GOT3 (cell line): ENCODE data around the gene HDAC10.

Source experiments
- DNase-seq: peaks from one replicate; lab custom pipeline; 2025; ENCODE audit warnings: mixed read lengths; lab: John Stamatoyannopoulos, UW

The HDAC10 gene

GRCh38 chr22:50201191-50202129 lies 49.6 kb downstream of the HDAC10 start:
- no peak for DNase-seq

- peak; percentile 72 for DNase-seq
Observed at GRCh38 chr22:50200461-50201190, 50.4 kb downstream of the HDAC10 start, which contains the start of gene SELENOO. Gene SELENOO, plus strand, starts transcription at chr22:50201011. Its CDS starts 26 bp downstream, at chr22:50201037.

DNA sequence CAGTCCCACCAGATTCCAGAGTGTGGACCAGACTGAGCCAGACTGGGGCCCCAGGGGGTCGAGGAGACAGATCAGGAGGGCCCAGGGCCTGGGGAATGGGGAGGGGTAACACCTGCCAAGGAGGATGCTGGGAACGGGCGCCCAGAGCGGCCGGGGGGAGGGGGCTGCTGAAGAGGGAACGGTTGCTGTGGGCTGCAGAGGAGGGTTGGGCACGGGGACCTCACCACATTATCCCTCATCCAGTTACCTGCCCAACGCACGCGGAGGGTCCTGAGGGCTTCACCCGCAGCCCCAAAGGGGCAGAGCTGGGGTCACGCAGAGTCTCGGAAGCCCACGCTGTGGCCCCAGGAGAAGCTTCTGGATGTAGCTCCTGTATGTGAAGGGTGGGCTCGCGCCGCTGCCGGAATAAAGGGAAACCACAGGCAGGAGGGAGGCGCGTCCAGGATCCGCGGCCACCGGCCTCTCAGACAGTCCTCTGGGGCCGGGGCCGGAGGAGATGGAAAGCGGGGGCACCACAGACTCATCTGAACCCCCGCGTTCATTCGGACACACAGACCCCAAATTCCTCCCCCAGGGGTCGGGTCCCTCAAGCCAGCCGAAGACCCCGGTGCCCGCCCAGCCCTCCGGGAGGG lies 51.1 kb downstream of the HDAC10 start:
- no peak for DNase-seq

DNA sequence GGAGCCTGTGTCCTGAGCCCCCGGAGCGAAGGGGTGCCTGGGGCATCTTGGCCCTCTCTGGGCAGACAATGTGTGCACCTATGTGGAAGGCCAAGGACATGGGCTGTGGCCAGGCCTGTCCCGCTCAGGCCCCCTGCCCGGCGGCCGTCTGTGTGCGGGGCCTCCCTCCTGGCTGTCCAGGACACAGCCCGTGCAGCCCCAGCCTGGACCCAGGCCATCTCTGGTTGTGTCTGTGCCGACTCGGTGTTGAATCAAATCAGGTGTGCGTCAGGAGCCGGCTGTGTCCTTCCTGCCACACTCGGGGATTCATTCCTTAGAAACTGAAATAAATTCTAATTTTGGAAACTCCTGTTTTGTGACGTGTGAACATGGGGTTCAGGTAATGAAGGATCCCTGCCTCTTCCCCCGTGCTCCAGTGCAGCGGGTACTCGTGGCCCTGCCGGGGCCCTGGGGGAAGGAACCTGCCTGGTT lies 51.8 kb downstream of the HDAC10 start:
- DNase-seq, result no peak

DNA sequence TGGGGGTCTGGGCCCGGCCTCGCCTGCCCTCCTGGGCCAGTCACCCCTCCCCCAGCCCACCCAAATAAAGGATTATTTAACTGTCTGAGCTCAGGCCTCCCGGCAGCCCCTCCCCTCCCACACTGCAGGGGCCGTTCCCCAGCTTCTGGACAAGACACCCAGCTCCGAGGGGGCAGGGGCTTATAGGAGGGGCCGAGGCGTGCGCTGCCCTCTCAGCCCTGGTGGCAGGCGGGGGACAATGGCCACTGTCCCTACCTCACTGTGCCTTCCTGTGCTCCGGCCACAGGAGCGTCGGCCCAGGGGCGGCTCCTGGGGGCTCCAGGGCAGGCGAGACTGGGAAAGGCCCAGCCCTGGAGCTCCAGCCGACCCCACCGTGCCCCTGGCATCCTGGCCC lies 52.4 kb downstream of the HDAC10 start:
- no peak for DNase-seq

DNA sequence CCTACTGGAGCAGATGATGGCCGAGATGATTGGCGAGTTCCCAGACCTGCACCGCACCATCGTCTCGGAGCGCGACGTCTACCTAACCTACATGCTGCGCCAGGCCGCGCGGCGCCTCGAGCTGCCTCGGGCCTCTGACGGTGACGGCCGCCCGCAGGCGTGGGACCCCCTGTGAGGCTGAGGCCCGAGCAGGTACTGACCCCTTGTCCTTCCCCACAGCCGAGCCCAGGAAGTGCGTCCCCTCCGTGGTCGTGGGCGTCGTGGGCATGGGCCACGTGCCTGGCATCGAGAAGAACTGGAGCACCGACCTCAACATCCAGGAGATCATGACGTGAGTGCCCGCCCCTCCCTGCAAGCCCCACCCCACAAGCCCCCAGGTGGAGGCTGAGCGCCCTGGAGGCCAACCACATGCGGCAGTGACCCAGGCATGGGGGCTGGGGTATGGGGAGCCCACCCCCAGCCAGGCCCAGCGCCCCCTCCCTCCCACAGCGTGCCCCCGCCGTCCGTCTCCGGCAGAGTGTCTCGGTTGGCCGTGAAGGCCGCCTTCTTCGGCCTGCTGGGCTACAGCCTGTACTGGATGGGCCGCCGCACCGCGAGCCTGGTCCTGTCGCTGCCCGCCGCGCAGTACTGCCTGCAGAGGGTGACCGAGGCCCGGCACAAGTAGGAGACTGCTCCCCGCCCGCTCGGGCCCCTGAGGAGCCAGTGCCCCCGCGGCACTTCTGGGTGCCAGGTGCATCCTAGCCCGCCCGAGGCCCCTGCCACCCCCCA lies 53.0 kb downstream of the HDAC10 start:
- no peak for DNase-seq

DNA sequence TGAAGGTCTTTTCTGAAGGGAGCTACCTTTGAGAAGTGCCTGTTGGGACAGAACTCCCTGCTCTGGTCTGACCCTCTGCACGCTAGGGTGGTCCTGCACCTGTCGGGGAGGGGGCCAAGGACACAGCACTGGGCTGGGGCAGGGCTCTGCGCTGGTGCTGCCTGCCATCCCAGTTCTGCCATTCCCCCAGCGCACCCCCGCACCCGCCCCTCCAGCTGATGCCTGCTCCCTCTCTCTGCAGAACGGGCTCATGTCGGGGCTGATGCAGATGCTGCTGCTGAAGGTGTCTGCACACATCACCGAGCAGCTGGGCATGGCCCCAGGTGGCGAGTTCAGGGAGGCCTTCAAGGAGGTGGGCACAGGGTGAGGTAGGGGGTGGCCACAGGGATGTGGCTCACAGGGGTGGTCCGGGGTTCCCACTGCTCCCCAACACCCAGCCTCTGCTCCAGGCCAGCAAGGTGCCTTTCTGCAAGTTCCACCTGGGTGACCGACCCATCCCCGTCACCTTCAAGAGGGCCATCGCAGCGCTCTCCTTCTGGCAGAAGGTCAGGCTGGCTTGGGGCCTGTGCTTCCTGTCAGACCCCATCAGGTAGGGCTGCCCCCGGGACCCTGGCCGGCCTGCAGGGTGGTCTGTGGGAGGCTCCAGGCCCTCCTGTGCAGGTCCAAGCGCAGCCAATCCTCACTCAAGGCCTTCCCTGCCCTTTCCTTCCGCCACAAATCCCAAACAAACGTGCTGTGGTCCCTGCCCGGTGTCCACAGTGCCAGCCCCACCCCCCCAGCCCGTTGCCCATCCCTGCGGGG lies 53.9 kb downstream of the HDAC10 start:
- no peak for DNase-seq

DNA sequence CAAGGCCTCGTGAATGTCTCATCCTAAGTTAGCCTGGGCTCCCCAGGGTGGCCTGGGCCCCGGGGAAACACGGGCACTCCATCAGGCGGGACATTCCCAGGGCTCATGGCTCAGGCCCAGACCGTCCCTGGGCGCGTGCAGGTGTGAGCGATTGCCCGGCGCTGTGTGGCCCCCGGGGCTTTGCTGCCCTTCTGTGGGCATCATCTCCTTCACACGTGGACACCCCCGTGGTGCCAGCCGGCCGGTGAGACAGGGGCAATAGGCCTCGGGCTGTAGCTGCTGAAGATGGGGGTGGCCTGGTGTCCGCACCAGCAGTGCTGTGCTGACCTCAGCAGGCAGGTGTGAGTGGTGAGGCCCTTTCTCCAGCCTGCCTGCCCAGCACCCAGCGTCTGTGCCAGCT lies 54.8 kb downstream of the HDAC10 start:
- no peak for DNase-seq
